Loucy (cell line): ENCODE data around the gene KCNJ12.
"Not testable (repeated sequence)": the region's sequence is repeated elsewhere in the genome, so short reads cannot be mapped to it uniquely, and the experiment has no call there.

ENCODE experiments used
- H2AFZ ChIP-seq: fragments of 200-600 bp; sonication (generic); 2 replicates; pipeline ENCODE4 v1.6.0; 2016; ENCODE audit warnings: antibody characterized with exemption, mild to moderate bottlenecking, low read length, moderate library complexity
- H3F3A ChIP-seq: fragments of 200-600 bp; 2 replicates; pipeline ENCODE4 v1.6.0; 2016; ENCODE audit warnings: antibody characterized with exemption, low read depth, mild to moderate bottlenecking
- H3K27me3 ChIP-seq: fragments of 200-600 bp; sonication (generic); 2 replicates; pipeline ENCODE4 v1.6.1; 2014; ENCODE audit warnings: low read length, mild to moderate bottlenecking; ENCODE audit not compliant: insufficient read depth, poor library complexity, severe bottlenecking
- H3K36me3 ChIP-seq: fragments of 200-600 bp; sonication (generic); 2 replicates; pipeline ENCODE4 v1.6.1; 2016; ENCODE audit warnings: low read length; ENCODE audit not compliant: insufficient read depth
- H3K4me1 ChIP-seq: fragments of 200-600 bp; sonication (generic); 2 replicates; pipeline ENCODE4 v1.5.1; 2014; ENCODE audit warnings: low read length, mild to moderate bottlenecking; ENCODE audit not compliant: insufficient read depth, poor library complexity, severe bottlenecking
- H3K4me2 ChIP-seq: fragments of 200-600 bp; sonication (generic); 2 replicates; pipeline ENCODE4 v1.6.0; 2014; ENCODE audit warnings: antibody characterized with exemption, low read length, low read depth, mild to moderate bottlenecking; ENCODE audit not compliant: poor library complexity, severe bottlenecking
- H3K4me3 ChIP-seq: fragments of 200-600 bp; sonication (generic); 2 replicates; pipeline ENCODE4 v1.5.1; 2014; ENCODE audit warnings: low read length, mild to moderate bottlenecking, mixed read lengths; ENCODE audit not compliant: poor library complexity, severe bottlenecking
- H3K79me2 ChIP-seq: fragments of 200-600 bp; sonication (generic); 2 replicates; pipeline ENCODE4 v1.6.1; 2014; ENCODE audit warnings: low read length; ENCODE audit not compliant: insufficient read depth
- H3K9ac ChIP-seq: fragments of 200-600 bp; sonication (generic); 2 replicates; pipeline ENCODE4 v1.6.0; 2014; ENCODE audit warnings: mild to moderate bottlenecking, low read depth, low read length, moderate library complexity; ENCODE audit not compliant: poor library complexity, severe bottlenecking
- H3K9me2 ChIP-seq: fragments of 200-600 bp; sonication (generic); replicated peaks from 2 replicates; pipeline ENCODE4 v1.6.1; 2016; ENCODE audit warnings: low read depth, low read length, mixed read lengths
- H3K9me3 ChIP-seq: fragments of 200-600 bp; sonication (generic); 2 replicates; pipeline ENCODE4 v1.6.1; 2014; ENCODE audit warnings: mild to moderate bottlenecking, antibody characterized with exemption, low read length, low read depth; ENCODE audit not compliant: insufficient read depth
- H4K20me1 ChIP-seq: fragments of 200-600 bp; sonication (generic); 2 replicates; pipeline ENCODE4 v1.6.0; 2014; ENCODE audit warnings: antibody characterized with exemption, low read length, mild to moderate bottlenecking; ENCODE audit not compliant: insufficient read depth, poor library complexity, severe bottlenecking
- EZH2phosphoT487 ChIP-seq: fragments of 200-600 bp; IDR thresholded peaks from 2 replicates; pipeline ENCODE4 v1.6.1; 2018; ENCODE audit warnings: antibody characterized with exemption, mild to moderate bottlenecking, moderate library complexity, borderline replicate concordance
- TF ChIP-seq, protein P1 (sequence below): fragments of 200-600 bp; sonication (generic); conservative IDR thresholded peaks from 2 replicates; pipeline ENCODE4 v1.5.1; 2014; ENCODE audit warnings: mild to moderate bottlenecking, antibody characterized with exemption, low read length

The KCNJ12 gene

GRCh38 chr17:21454441-21454840 lies 78.3 kb downstream of the KCNJ12 start:
- Histone ChIP-seq H2AFZ (no peak overlapping the region), H3F3A (no peaks in the 10 kb centered on the region), H3K27me3 (no peaks in the 10 kb centered on the region), H3K9me2 (no peaks in the 10 kb centered on the region), H3K4me2 (no peak overlapping the region), H3K9ac (no peak overlapping the region), H3K36me3 (no peaks in the 10 kb centered on the region), H3K9me3 (no peaks in the 10 kb centered on the region), H4K20me1 (no peaks in the 10 kb centered on the region), H3K4me3 (no peak overlapping the region), H3K4me1 (no peaks in the 10 kb centered on the region), H3K79me2 (no peaks in the 10 kb centered on the region)
- TF ChIP-seq, protein P1, sequence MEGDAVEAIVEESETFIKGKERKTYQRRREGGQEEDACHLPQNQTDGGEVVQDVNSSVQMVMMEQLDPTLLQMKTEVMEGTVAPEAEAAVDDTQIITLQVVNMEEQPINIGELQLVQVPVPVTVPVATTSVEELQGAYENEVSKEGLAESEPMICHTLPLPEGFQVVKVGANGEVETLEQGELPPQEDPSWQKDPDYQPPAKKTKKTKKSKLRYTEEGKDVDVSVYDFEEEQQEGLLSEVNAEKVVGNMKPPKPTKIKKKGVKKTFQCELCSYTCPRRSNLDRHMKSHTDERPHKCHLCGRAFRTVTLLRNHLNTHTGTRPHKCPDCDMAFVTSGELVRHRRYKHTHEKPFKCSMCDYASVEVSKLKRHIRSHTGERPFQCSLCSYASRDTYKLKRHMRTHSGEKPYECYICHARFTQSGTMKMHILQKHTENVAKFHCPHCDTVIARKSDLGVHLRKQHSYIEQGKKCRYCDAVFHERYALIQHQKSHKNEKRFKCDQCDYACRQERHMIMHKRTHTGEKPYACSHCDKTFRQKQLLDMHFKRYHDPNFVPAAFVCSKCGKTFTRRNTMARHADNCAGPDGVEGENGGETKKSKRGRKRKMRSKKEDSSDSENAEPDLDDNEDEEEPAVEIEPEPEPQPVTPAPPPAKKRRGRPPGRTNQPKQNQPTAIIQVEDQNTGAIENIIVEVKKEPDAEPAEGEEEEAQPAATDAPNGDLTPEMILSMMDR = no peak
- TF ChIP-seq EZH2phosphoT487 = no peak

GRCh38 chr17:21455761-21456160 lies 79.6 kb downstream of the KCNJ12 start:
- no peaks in the 10 kb centered on the region for H3K9me2 ChIP-seq
- TF ChIP-seq, protein P1 = no peak
- no peak for TF ChIP-seq EZH2phosphoT487
- no peaks in the 10 kb centered on the region for H3K4me1 ChIP-seq
- no peaks in the 10 kb centered on the region for H3K9me3 ChIP-seq
- H3K79me2 ChIP-seq = no peaks in the 10 kb centered on the region
- no peaks in the 10 kb centered on the region for H3F3A ChIP-seq
- no peak overlapping the region for H3K9ac ChIP-seq
- H3K4me2 ChIP-seq = no peak overlapping the region
- H3K36me3 ChIP-seq = no peaks in the 10 kb centered on the region
- H3K4me3 ChIP-seq = no peak overlapping the region
- H2AFZ ChIP-seq = no peak overlapping the region
- H3K27me3 ChIP-seq = no peaks in the 10 kb centered on the region
- H4K20me1 ChIP-seq = no peaks in the 10 kb centered on the region

DNA sequence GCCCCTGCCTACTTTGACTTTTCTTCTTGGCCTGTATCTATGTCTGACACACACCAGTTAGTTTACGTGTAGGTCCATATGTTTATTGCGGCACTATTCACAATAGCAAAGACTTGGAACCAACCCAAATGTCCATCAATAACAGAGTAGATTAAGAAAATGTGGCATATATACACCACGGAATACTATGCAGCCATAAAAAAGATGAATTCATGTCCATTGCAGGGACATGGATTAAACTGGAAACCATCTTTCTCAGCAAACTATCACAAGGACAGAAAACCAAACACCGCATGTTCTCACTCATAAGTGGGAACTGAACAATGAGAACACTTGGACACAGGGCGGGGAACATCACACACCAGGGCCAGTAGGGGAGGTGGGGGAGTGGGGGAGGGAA lies 80.3 kb downstream of the KCNJ12 start:
- not testable (repeated sequence) for H3F3A ChIP-seq, H3K9me3 ChIP-seq, H2AFZ ChIP-seq, H3K9me2 ChIP-seq, H3K4me3 ChIP-seq, H3K4me1 ChIP-seq, H3K9ac ChIP-seq, H3K4me2 ChIP-seq, H3K79me2 ChIP-seq, H3K36me3 ChIP-seq, H3K27me3 ChIP-seq, H4K20me1 ChIP-seq

GRCh38 chr17:21457051-21458026 lies 81.2 kb downstream of the KCNJ12 start:
- Histone ChIP-seq H3F3A (no peaks in the 10 kb centered on the region), H3K9me3 (no peaks in the 10 kb centered on the region), H4K20me1 (no peaks in the 10 kb centered on the region), H3K79me2 (no peaks in the 10 kb centered on the region), H3K9ac (peak overlapping the region; percentile 27), H3K27me3 (no peaks in the 10 kb centered on the region), H3K4me1 (no peaks in the 10 kb centered on the region), H3K4me3 (no peak overlapping the region), H3K4me2 (peak overlapping the region; percentile 10), H2AFZ (peak overlapping the region; percentile 32), H3K36me3 (no peaks in the 10 kb centered on the region), H3K9me2 (no peaks in the 10 kb centered on the region)
- TF ChIP-seq EZH2phosphoT487 = no peak
- TF ChIP-seq, protein P1 = peak; percentile 78
